GM23338 (cell line): ENCODE data around the gene EPO. TPM values are rescaled to one million over a fixed set of nuclear protein-coding genes. Genes with fewer than 3 reads are reported as not detected.

Experiments
- ATAC-seq: fragments of 200-7000 bp; cut with Tn5 transposase; 3 replicates; pipeline ENCODE4 v1.9.1; 2020
- DNase-seq: peaks from one replicate; pipeline ENCODE4 v3.0.0-alpha.2; 2015; ENCODE audit warnings: low spot score
- H2AFZ ChIP-seq: fragments of 200-600 bp; sonication (generic); 2 replicates; pipeline ENCODE4 v1.8.0; 2016; ENCODE audit warnings: antibody characterized with exemption, mild to moderate bottlenecking, moderate library complexity
- H3F3A ChIP-seq: fragments of 200-600 bp; sonication (generic); replicated peaks from 2 replicates; pipeline ENCODE4 v1.8.0; 2017; ENCODE audit warnings: antibody characterized with exemption, mixed run types, low read depth
- H3K27ac ChIP-seq: fragments of 200-600 bp; sonication (generic); 2 replicates; pipeline ENCODE4 v1.6.1; 2016; ENCODE audit warnings: low read depth
- H3K27me3 ChIP-seq: fragments of 200-600 bp; sonication (generic); 2 replicates; pipeline ENCODE4 v1.8.0; 2016; ENCODE audit warnings: mild to moderate bottlenecking, mixed run types, moderate library complexity; ENCODE audit not compliant: insufficient read depth
- H3K36me3 ChIP-seq: fragments of 200-600 bp; sonication (generic); 2 replicates; pipeline ENCODE4 v1.8.0; 2016; ENCODE audit warnings: mild to moderate bottlenecking; ENCODE audit not compliant: insufficient read depth
- H3K4me1 ChIP-seq: fragments of 200-600 bp; sonication (generic); 2 replicates; pipeline ENCODE4 v1.8.0; 2016; ENCODE audit warnings: mild to moderate bottlenecking, moderate library complexity; ENCODE audit not compliant: insufficient read depth
- H3K4me2 ChIP-seq: fragments of 200-600 bp; sonication (generic); 2 replicates; pipeline ENCODE4 v1.7.1; 2017; ENCODE audit warnings: mixed run types
- H3K4me3 ChIP-seq: fragments of 200-600 bp; sonication (generic); 2 replicates; pipeline ENCODE4 v1.6.1; 2016; ENCODE audit warnings: mixed run types
- H3K79me2 ChIP-seq: fragments of 200-600 bp; sonication (generic); replicated peaks from 2 replicates; pipeline ENCODE4 v1.8.0; 2017; ENCODE audit warnings: mild to moderate bottlenecking; ENCODE audit not compliant: insufficient read depth
- H3K9me2 ChIP-seq: fragments of 200-600 bp; sonication (generic); 2 replicates; pipeline ENCODE4 v1.8.0; 2017; ENCODE audit not compliant: insufficient read depth
- H4K20me1 ChIP-seq: fragments of 200-600 bp; sonication (generic); replicated peaks from 2 replicates; pipeline ENCODE4 v1.8.0; 2017; ENCODE audit warnings: mild to moderate bottlenecking; ENCODE audit not compliant: insufficient read depth
- H3K27ac Mint-ChIP-seq: 2 replicates; pipeline ENCODE4 v1.8.0; 2020; ENCODE audit warnings: inconsistent platforms, mild to moderate bottlenecking, moderate library complexity, mixed read lengths
- H3K27me3 Mint-ChIP-seq: 3 replicates; pipeline ENCODE4 v1.8.0; 2022; ENCODE audit warnings: low read depth, mild to moderate bottlenecking, moderate library complexity, mixed read lengths, inconsistent platforms; ENCODE audit not compliant: insufficient read depth, poor library complexity
- H3K36me3 Mint-ChIP-seq: 3 replicates; pipeline ENCODE4 v1.8.0; 2021; ENCODE audit warnings: low read depth, mild to moderate bottlenecking, inconsistent platforms, moderate library complexity, mixed read lengths
- H3K4me1 Mint-ChIP-seq: 3 replicates; pipeline ENCODE4 v1.8.0; 2020; ENCODE audit warnings: mild to moderate bottlenecking, inconsistent platforms, mixed read lengths
- H3K4me3 Mint-ChIP-seq: 3 replicates; pipeline ENCODE4 v1.8.0; 2021; ENCODE audit warnings: moderate library complexity, mild to moderate bottlenecking, inconsistent platforms, mixed read lengths
- H3K9me3 Mint-ChIP-seq: 3 replicates; pipeline ENCODE4 v1.8.0; 2020; ENCODE audit warnings: moderate library complexity, mild to moderate bottlenecking, inconsistent platforms, mixed read lengths
- CREB1 ChIP-seq: fragments of 250-450 bp; sonication (Bioruptor Pico); IDR thresholded peaks from 2 replicates; pipeline ENCODE4 v1.5.0; 2020; ENCODE audit warnings: low read depth, mild to moderate bottlenecking, moderate library complexity
- CTCF ChIP-seq, 2 experiments: fragments of 200-600 bp in 1 of 2; sonication (generic) in 1 of 2; conservative IDR thresholded peaks; 2 replicates each; pipeline versions ENCODE4 v1.5.1 to v1.6.1; 2016 to 2017; ENCODE audit warnings: antibody characterized with exemption in 2 of 2, low read depth in 2 of 2, mild to moderate bottlenecking in 2 of 2, moderate library complexity in 1 of 2
- EZH2 ChIP-seq: fragments of 200-600 bp; sonication (generic); IDR thresholded peaks from one replicate; pipeline ENCODE4 v1.8.0; 2017; ENCODE audit warnings: antibody characterized with exemption, mild to moderate bottlenecking, low read depth; ENCODE audit not compliant: unreplicated experiment
- EZH2phosphoT487 ChIP-seq: fragments of 200-600 bp; sonication (generic); IDR thresholded peaks from one replicate; pipeline ENCODE4 v1.8.1; 2018; ENCODE audit warnings: antibody characterized with exemption; ENCODE audit not compliant: unreplicated experiment
- JUNB ChIP-seq: IDR thresholded peaks from one replicate; pipeline ENCODE4 v1.6.1; 2016; ENCODE audit warnings: antibody characterized with exemption; ENCODE audit not compliant: unreplicated experiment
- NANOG ChIP-seq: IDR thresholded peaks from 2 replicates; pipeline ENCODE4 v1.6.1; 2016; ENCODE audit warnings: antibody characterized with exemption, borderline replicate concordance
- POLR2AphosphoS5 ChIP-seq: IDR thresholded peaks from 2 replicates; pipeline ENCODE4 v1.6.1; 2016; ENCODE audit warnings: antibody characterized with exemption, low read depth
- STAT1 ChIP-seq: IDR thresholded peaks from one replicate; pipeline ENCODE4 v1.6.1; 2016; ENCODE audit warnings: antibody characterized with exemption; ENCODE audit not compliant: unreplicated experiment
- ZNF114 ChIP-seq: fragments of 250-450 bp; sonication (Bioruptor Pico); IDR thresholded peaks from 2 replicates; pipeline ENCODE4 v1.5.0; 2020; ENCODE audit warnings: mild to moderate bottlenecking, moderate library complexity
- ZNF331 ChIP-seq: fragments of 250-450 bp; sonication (Bioruptor Pico); IDR thresholded peaks from 2 replicates; pipeline ENCODE4 v1.5.0; 2020; ENCODE audit warnings: low read depth, mild to moderate bottlenecking, moderate library complexity
- polyA plus RNA-seq: library from polyadenylated mRNA; unstranded; fragments of >200 nt; fragmentation: Nextera tagmentation; extraction: Ambion mirVana; gene quantifications from 2 replicates; pipeline ENCODE4 v1.2.1, GENCODE V29; 2016
- total RNA-seq: library from RNA; depleted of rRNA; stranded (reverse); fragments of >200 nt; shearing (Covaris generic); gene quantifications from 2 replicates; pipeline ENCODE4 v1.2.3, GENCODE V29; 2014
- TF ChIP-seq, protein P1 (sequence below): IDR thresholded peaks from one replicate; pipeline ENCODE4 v1.6.1; 2018; ENCODE audit warnings: antibody characterized with exemption; ENCODE audit not compliant: unreplicated experiment
- TF ChIP-seq, protein P2 (sequence below): IDR thresholded peaks from 2 replicates; pipeline ENCODE4 v1.6.1; 2016; ENCODE audit warnings: antibody characterized with exemption
- TF ChIP-seq, protein P3 (sequence below): fragments of 250-450 bp; sonication (Bioruptor Pico); IDR thresholded peaks from 2 replicates; pipeline ENCODE4 v1.5.0; 2020; ENCODE audit warnings: mild to moderate bottlenecking, moderate library complexity

Gene EPO
- total and polyA plus RNA-seq, 2 experiments from 2014 or later: 1.0 TPM; not detected in 1

- Mint-ChIP-seq H3K27ac (no peak overlapping the region), H3K9me3 (no peaks in the 10 kb centered on the region), H3K4me1 (peaks cover 14% of the 10 kb centered on the region), H3K36me3 (peaks cover 74% of the 10 kb centered on the region), H3K27me3 (peaks cover 17% of the 10 kb centered on the region), H3K4me3 (no peak overlapping the region)
- H3K4me2 ChIP-seq: no peak overlapping the region
- TF ChIP-seq EZH2phosphoT487: no peak
- TF ChIP-seq, protein P1, sequence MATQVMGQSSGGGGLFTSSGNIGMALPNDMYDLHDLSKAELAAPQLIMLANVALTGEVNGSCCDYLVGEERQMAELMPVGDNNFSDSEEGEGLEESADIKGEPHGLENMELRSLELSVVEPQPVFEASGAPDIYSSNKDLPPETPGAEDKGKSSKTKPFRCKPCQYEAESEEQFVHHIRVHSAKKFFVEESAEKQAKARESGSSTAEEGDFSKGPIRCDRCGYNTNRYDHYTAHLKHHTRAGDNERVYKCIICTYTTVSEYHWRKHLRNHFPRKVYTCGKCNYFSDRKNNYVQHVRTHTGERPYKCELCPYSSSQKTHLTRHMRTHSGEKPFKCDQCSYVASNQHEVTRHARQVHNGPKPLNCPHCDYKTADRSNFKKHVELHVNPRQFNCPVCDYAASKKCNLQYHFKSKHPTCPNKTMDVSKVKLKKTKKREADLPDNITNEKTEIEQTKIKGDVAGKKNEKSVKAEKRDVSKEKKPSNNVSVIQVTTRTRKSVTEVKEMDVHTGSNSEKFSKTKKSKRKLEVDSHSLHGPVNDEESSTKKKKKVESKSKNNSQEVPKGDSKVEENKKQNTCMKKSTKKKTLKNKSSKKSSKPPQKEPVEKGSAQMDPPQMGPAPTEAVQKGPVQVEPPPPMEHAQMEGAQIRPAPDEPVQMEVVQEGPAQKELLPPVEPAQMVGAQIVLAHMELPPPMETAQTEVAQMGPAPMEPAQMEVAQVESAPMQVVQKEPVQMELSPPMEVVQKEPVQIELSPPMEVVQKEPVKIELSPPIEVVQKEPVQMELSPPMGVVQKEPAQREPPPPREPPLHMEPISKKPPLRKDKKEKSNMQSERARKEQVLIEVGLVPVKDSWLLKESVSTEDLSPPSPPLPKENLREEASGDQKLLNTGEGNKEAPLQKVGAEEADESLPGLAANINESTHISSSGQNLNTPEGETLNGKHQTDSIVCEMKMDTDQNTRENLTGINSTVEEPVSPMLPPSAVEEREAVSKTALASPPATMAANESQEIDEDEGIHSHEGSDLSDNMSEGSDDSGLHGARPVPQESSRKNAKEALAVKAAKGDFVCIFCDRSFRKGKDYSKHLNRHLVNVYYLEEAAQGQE: no peak
- no peak for TF ChIP-seq POLR2AphosphoS5
- TF ChIP-seq, protein P2, sequence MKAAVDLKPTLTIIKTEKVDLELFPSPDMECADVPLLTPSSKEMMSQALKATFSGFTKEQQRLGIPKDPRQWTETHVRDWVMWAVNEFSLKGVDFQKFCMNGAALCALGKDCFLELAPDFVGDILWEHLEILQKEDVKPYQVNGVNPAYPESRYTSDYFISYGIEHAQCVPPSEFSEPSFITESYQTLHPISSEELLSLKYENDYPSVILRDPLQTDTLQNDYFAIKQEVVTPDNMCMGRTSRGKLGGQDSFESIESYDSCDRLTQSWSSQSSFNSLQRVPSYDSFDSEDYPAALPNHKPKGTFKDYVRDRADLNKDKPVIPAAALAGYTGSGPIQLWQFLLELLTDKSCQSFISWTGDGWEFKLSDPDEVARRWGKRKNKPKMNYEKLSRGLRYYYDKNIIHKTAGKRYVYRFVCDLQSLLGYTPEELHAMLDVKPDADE: no peak
- TF ChIP-seq, protein P3, sequence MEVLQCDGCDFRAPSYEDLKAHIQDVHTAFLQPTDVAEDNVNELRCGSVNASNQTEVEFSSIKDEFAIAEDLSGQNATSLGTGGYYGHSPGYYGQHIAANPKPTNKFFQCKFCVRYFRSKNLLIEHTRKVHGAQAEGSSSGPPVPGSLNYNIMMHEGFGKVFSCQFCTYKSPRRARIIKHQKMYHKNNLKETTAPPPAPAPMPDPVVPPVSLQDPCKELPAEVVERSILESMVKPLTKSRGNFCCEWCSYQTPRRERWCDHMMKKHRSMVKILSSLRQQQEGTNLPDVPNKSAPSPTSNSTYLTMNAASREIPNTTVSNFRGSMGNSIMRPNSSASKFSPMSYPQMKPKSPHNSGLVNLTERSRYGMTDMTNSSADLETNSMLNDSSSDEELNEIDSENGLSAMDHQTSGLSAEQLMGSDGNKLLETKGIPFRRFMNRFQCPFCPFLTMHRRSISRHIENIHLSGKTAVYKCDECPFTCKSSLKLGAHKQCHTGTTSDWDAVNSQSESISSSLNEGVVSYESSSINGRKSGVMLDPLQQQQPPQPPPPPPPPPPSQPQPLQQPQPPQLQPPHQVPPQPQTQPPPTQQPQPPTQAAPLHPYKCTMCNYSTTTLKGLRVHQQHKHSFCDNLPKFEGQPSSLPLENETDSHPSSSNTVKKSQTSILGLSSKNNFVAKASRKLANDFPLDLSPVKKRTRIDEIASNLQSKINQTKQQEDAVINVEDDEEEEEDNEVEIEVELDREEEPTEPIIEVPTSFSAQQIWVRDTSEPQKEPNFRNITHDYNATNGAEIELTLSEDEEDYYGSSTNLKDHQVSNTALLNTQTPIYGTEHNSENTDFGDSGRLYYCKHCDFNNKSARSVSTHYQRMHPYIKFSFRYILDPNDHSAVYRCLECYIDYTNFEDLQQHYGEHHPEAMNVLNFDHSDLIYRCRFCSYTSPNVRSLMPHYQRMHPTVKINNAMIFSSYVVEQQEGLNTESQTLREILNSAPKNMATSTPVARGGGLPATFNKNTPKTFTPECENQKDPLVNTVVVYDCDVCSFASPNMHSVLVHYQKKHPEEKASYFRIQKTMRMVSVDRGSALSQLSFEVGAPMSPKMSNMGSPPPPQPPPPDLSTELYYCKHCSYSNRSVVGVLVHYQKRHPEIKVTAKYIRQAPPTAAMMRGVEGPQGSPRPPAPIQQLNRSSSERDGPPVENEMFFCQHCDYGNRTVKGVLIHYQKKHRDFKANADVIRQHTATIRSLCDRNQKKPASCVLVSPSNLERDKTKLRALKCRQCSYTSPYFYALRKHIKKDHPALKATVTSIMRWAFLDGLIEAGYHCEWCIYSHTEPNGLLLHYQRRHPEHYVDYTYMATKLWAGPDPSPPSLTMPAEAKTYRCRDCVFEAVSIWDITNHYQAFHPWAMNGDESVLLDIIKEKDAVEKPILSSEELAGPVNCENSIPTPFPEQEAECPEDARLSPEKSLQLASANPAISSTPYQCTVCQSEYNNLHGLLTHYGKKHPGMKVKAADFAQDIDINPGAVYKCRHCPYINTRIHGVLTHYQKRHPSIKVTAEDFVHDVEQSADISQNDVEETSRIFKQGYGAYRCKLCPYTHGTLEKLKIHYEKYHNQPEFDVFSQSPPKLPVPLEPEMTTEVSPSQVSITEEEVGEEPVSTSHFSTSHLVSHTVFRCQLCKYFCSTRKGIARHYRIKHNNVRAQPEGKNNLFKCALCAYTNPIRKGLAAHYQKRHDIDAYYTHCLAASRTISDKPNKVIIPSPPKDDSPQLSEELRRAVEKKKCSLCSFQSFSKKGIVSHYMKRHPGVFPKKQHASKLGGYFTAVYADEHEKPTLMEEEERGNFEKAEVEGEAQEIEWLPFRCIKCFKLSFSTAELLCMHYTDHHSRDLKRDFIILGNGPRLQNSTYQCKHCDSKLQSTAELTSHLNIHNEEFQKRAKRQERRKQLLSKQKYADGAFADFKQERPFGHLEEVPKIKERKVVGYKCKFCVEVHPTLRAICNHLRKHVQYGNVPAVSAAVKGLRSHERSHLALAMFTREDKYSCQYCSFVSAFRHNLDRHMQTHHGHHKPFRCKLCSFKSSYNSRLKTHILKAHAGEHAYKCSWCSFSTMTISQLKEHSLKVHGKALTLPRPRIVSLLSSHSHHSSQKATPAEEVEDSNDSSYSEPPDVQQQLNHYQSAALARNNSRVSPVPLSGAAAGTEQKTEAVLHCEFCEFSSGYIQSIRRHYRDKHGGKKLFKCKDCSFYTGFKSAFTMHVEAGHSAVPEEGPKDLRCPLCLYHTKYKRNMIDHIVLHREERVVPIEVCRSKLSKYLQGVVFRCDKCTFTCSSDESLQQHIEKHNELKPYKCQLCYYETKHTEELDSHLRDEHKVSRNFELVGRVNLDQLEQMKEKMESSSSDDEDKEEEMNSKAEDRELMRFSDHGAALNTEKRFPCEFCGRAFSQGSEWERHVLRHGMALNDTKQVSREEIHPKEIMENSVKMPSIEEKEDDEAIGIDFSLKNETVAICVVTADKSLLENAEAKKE (CRISPR knock-in tag): no peak
- no peak for TF ChIP-seq ZNF331
- TF ChIP-seq CTCF (conservative IDR thresholded peaks at IDR 0.05; ENCODE audit: low read depth in 2 of 2): no peak
- TF ChIP-seq JUNB: no peak
- TF ChIP-seq NANOG: no peak
- TF ChIP-seq CREB1 (CRISPR knock-in tag): no peak
- TF ChIP-seq STAT1: no peak
- no peak for TF ChIP-seq EZH2
- no peak for TF ChIP-seq ZNF114 (CRISPR knock-in tag)
- no peak for ATAC-seq
- H3K27ac ChIP-seq: no peak overlapping the region
- peaks cover 30% of the 10 kb centered on the region; the same call in 1 of the 2 replicates for H3F3A ChIP-seq
- H3K4me1 ChIP-seq: peaks cover 7% of the 10 kb centered on the region; the same call in 1 of the 2 replicates
- no peak for DNase-seq
- H3K9me2 ChIP-seq: no peaks in the 10 kb centered on the region
- no peak overlapping the region for H2AFZ ChIP-seq
- no peaks in the 10 kb centered on the region for H3K27me3 ChIP-seq
- no peak overlapping the region for H3K4me3 ChIP-seq
- peaks cover 13% of the 10 kb centered on the region for H4K20me1 ChIP-seq
- peaks cover 4% of the 10 kb centered on the region; the same call in 1 of the 2 replicates for H3K36me3 ChIP-seq
- H3K79me2 ChIP-seq: peaks cover 19% of the 10 kb centered on the region
Measured at GRCh38 chr7:100684534-100685042, 35.7 kb upstream of the EPO start.
